K562 (cell line): Measurements from ENCODE around the gene PTPN11. TPM values are rescaled to one million over a fixed set of nuclear protein-coding genes. Genes with fewer than 3 reads are reported as not detected.

Experiments
- ATAC-seq: fragments of 200-7000 bp; cut with Tn5 transposase; 3 replicates; pipeline ENCODE4 v1.9.1; 2020; ENCODE audit warnings: moderate library complexity
- BruUV-seq: library from RNA; stranded (reverse); fragments of 400-500 nt; replicated peaks from 2 replicates; lab custom pipeline; 2021; lab: Mats Ljungman, UMichigan
- CTCF ChIA-PET: fragments of 300-600 bp; formaldehyde crosslinking; extraction: SDS; loops from one replicate; lab custom pipeline; 2021; ENCODE audit warnings: low intra/inter-chr PET ratio; lab: Yijun Ruan, JAX
- POLR2A ChIA-PET: fragments of 300-600, 350-650 bp; sonication (Branson Sonifier 250); formaldehyde crosslinking; extraction: SDS; loops from one replicate; lab custom pipeline; 2021; ENCODE audit warnings: antibody characterized with exemption, inconsistent platforms; lab: Yijun Ruan, JAX
- DNase-seq, 4 experiments: peaks; one replicate each; pipeline versions ENCODE4 v3.0.0 to v3.0.0-alpha.2; 2011 to 2018; ENCODE audit warnings: low spot score in 3 of 4, mixed read lengths in 3 of 4; ENCODE audit errors: extremely low read depth in 1 of 4
- FAIRE-seq: peaks from 2 replicates; lab custom pipeline; 2011; peaks lifted over from hg19 to GRCh38; lab: Jason Lieb, UNC
- H2AFZ ChIP-seq: 2 replicates; pipeline ENCODE4 v1.6.0; 2011; ENCODE audit warnings: low read depth, low read length, control low read depth, inconsistent platforms
- H3K27ac ChIP-seq: fragments of 200-600 bp; 3 replicates; pipeline ENCODE4 v1.8.0; 2011; ENCODE audit warnings: low read depth, mild to moderate bottlenecking, control low read depth, inconsistent platforms, low read length, moderate library complexity, mixed read lengths; ENCODE audit errors: extremely low read depth
- H3K27me3 ChIP-seq, 2 experiments: fragments of 300-600 bp in 1 of 2; 2 replicates in 1 of 2; 3 replicates in 1 of 2; pipeline versions ENCODE4 v1.6.0 to v1.8.0; 2011; ENCODE audit warnings: inconsistent platforms in 2 of 2, low read length in 2 of 2, mild to moderate bottlenecking in 1 of 2, mixed read lengths in 1 of 2, moderate library complexity in 1 of 2; ENCODE audit not compliant: control insufficient read depth in 2 of 2, insufficient read depth in 2 of 2
- H3K36me3 ChIP-seq: fragments of 300-600 bp; 3 replicates; pipeline ENCODE4 v1.8.0; 2011; ENCODE audit warnings: mild to moderate bottlenecking, low read length, inconsistent platforms; ENCODE audit not compliant: control insufficient read depth, insufficient read depth
- H3K4me1 ChIP-seq, 2 experiments: fragments of 200-600 bp in 1 of 2; replicated peaks in 1 of 2; 2 replicates in 1 of 2; 3 replicates in 1 of 2; pipeline versions ENCODE4 v1.5.1 to v1.8.0; 2011; ENCODE audit warnings: inconsistent platforms in 2 of 2, low read length in 2 of 2, mild to moderate bottlenecking in 1 of 2, mixed read lengths in 1 of 2, moderate library complexity in 1 of 2; ENCODE audit not compliant: control insufficient read depth in 2 of 2, insufficient read depth in 2 of 2
- H3K4me2 ChIP-seq: 2 replicates; pipeline ENCODE4 v1.6.1; 2011; ENCODE audit warnings: low read length, control low read depth, inconsistent platforms, mixed read lengths; ENCODE audit not compliant: insufficient read depth
- H3K4me3 ChIP-seq: fragments of 200-600 bp; sonication (generic), shearing (Covaris generic); 2 replicates; pipeline ENCODE4 v1.5.1; 2016; ENCODE audit warnings: control low read depth, inconsistent platforms
- H3K79me2 ChIP-seq: fragments of 200-600 bp; 3 replicates; pipeline ENCODE4 v1.8.0; 2011; ENCODE audit warnings: low read length, inconsistent platforms; ENCODE audit not compliant: control insufficient read depth, insufficient read depth
- H3K9ac ChIP-seq, 2 experiments: 2 replicates each; pipeline versions ENCODE4 v1.6.0 to v1.6.1; 2011; ENCODE audit warnings: low read depth in 2 of 2, low read length in 2 of 2, control low read depth in 1 of 2, inconsistent platforms in 1 of 2, mild to moderate bottlenecking in 1 of 2, mixed read lengths in 1 of 2; ENCODE audit not compliant: insufficient read depth in 1 of 2
- H3K9me1 ChIP-seq: one replicate; pipeline ENCODE4 v1.6.0; 2011; ENCODE audit warnings: inconsistent platforms, mild to moderate bottlenecking, low read length, moderate library complexity; ENCODE audit not compliant: control insufficient read depth, insufficient read depth
- H3K9me3 ChIP-seq: replicated peaks from 2 replicates; pipeline ENCODE4 v1.5.1; 2011; ENCODE audit warnings: low read depth, low read length, inconsistent platforms; ENCODE audit not compliant: control insufficient read depth, insufficient read depth
- H4K20me1 ChIP-seq: replicated peaks from 2 replicates; pipeline ENCODE4 v1.6.1; 2011; ENCODE audit warnings: low read length, inconsistent platforms, mixed read lengths; ENCODE audit not compliant: control insufficient read depth, insufficient read depth
- BCOR ChIP-seq: fragments of 450-650 bp; IDR thresholded peaks from 2 replicates; pipeline ENCODE4 v1.6.1; 2016
- BRCA1 ChIP-seq, 2 experiments: fragments of 450-650 bp in 1 of 2; sonication (generic) in 1 of 2; formaldehyde crosslinking in 1 of 2; IDR thresholded peaks; 2 replicates each; pipeline versions ENCODE4 v1.5.0 to v1.6.1; 2017 to 2020; ENCODE audit warnings: mild to moderate bottlenecking in 1 of 2, missing genetic modification reagents in 1 of 2
- DDX20 ChIP-seq: fragments of 450-650 bp; IDR thresholded peaks from 2 replicates; pipeline ENCODE4 v1.6.1; 2016; ENCODE audit warnings: missing genetic modification characterization, low read depth, mild to moderate bottlenecking, missing compliant biosample characterization, moderate library complexity
- HDAC8 ChIP-seq: fragments of 450-650 bp; IDR thresholded peaks from 2 replicates; pipeline ENCODE4 v1.6.1; 2016; ENCODE audit warnings: mild to moderate bottlenecking, missing genetic modification characterization, moderate library complexity, missing compliant biosample characterization
- HEY1 ChIP-seq: fragments of 250-450 bp; sonication (Bioruptor Pico); IDR thresholded peaks from 2 replicates; pipeline ENCODE4 v1.5.0; 2020; ENCODE audit warnings: mild to moderate bottlenecking, moderate library complexity, borderline replicate concordance
- ID3 ChIP-seq, 2 experiments: fragments of 250-450 bp in 1 of 2; fragments of 450-650 bp in 1 of 2; sonication (Bioruptor Pico) in 1 of 2; IDR thresholded peaks; 2 replicates each; pipeline versions ENCODE4 v1.6.1 to v1.8.0; 2016 to 2021; ENCODE audit warnings: mild to moderate bottlenecking in 2 of 2, moderate library complexity in 2 of 2, missing compliant biosample characterization in 1 of 2, missing genetic modification characterization in 1 of 2
- JUNB ChIP-seq: fragments of 450-650 bp; formaldehyde crosslinking; conservative IDR thresholded peaks from 2 replicates; pipeline ENCODE4 v1.4.0; 2020; ENCODE audit warnings: mild to moderate bottlenecking
- NFRKB ChIP-seq: fragments of 450-650 bp; IDR thresholded peaks from 2 replicates; pipeline ENCODE4 v1.6.1; 2016; ENCODE audit warnings: low read depth
- NKRF ChIP-seq: fragments of 450-650 bp; IDR thresholded peaks from 2 replicates; pipeline ENCODE4 v1.6.1; 2016; ENCODE audit warnings: borderline replicate concordance
- PCBP2 ChIP-seq: fragments of 200-400 bp; formaldehyde crosslinking; IDR thresholded peaks from 2 replicates; pipeline ENCODE4 v1.6.1; 2018; ENCODE audit warnings: low read length, low read depth, mild to moderate bottlenecking, moderate library complexity; ENCODE audit not compliant: poor library complexity, severe bottlenecking
- PHF8 ChIP-seq: fragments of 200-600 bp; sonication (generic); IDR thresholded peaks from 2 replicates; pipeline ENCODE4 v1.6.1; 2012; ENCODE audit warnings: mixed run types, mild to moderate bottlenecking, inconsistent platforms, low read length, moderate library complexity, borderline replicate concordance
- RBM17 ChIP-seq: fragments of 200-400 bp; formaldehyde crosslinking; IDR thresholded peaks from 2 replicates; pipeline ENCODE4 v1.6.1; 2017; ENCODE audit warnings: low read depth, mild to moderate bottlenecking, low read length, borderline replicate concordance
- SUPT5H ChIP-seq: fragments of 450-650 bp; IDR thresholded peaks from 2 replicates; pipeline ENCODE4 v1.6.1; 2016
- TAF1 ChIP-seq: IDR thresholded peaks from 2 replicates; pipeline ENCODE4 v1.6.1; 2011; ENCODE audit warnings: mild to moderate bottlenecking, low read length, moderate library complexity; ENCODE audit not compliant: insufficient read depth, control insufficient read depth, severe bottlenecking; ENCODE audit errors: extremely low read depth
- ZNF76 ChIP-seq: fragments of 250-450 bp; sonication (Bioruptor Pico); IDR thresholded peaks from 2 replicates; pipeline ENCODE4 v1.4.0; 2020; ENCODE audit warnings: mild to moderate bottlenecking, moderate library complexity, borderline replicate concordance
- WGBS: fragments of 100-300 bp; shearing (Covaris generic); methylation state at CpG from one replicate; pipeline ENCODE4 v1.1.6; 2016; ENCODE audit warnings: low coverage, mixed read lengths; ENCODE audit not compliant: insufficient coverage; ENCODE audit errors: missing lambda C conversion rate; 5-methylcytosine and 5-hydroxymethylcytosine counted together
- in situ Hi-C: fragments of 300-500 bp; cut with MboI; formaldehyde crosslinking; loops from 4 replicates; pipeline ENCODE4 v1.15.0; 2018; ENCODE audit warnings: inconsistent platforms, mixed read lengths
- intact Hi-C: fragments of 100-400 bp; cut with micrococcal nuclease; formaldehyde crosslinking; loops from 2 replicates; pipeline ENCODE4 v1.14.2; 2022
- polyA plus RNA-seq, 8 experiments: library from polyadenylated mRNA; depleted of rRNA in 4 of 8; stranded (reverse) in 5 of 8; unstranded in 3 of 8; fragments of >200 nt; fragmentation: Nextera tagmentation in 2 of 8; fragmentation: Illumina TruSeq in 1 of 8; extraction: Ambion mirVana in 2 of 8; extraction: Trizol in 1 of 8; gene quantifications; 2 replicates each; pipeline versions ENCODE4 v1.2.1 to v1.2.3, GENCODE V29; 2011 to 2014; ENCODE audit warnings: inconsistent platforms in 1 of 8, missing spikeins in 1 of 8
- total RNA-seq, 7 experiments: library from RNA; depleted of rRNA in 6 of 7; stranded (reverse); fragments of >200 nt in 6 of 7; fragmentation: Illumina TruSeq in 2 of 7; extraction: Trizol in 2 of 7; gene quantifications; 2 replicates each; pipeline versions ENCODE4 v1.2.1 to v1.2.3, GENCODE V29; 2011 to 2021; ENCODE audit warnings: low replicate concordance in 1 of 7

The PTPN11 gene
- total and polyA plus RNA-seq, 9 of the 15 experiments (the other 6 are each of a cell fraction or from before 2014, with no cell fraction given) = 22.5 to 126 (median 79.7) TPM

DNA sequence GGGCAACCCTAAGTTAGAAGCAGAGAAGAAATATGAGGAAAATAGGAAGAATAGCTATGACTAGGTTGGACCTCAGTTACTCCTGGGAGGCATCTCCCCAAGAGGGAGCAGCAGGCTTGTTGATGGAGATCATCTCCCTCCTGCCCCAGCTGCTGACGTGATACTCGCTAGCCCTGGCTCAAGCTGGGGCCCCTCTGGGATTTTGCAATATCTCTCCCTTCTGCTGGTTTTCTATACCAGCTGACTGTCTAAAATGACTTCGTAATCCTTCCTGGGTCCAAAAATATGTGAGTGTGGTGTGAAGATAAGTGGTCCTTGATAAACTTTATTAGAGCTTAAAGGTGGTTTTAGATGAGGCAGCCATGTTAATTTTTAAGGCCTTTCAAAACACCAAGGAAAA, 32.0 kb upstream of the PTPN11 start:
- H3K9me1 ChIP-seq = peaks cover 3% of the 10 kb centered on the region
- no peaks in the 10 kb centered on the region for H3K27me3 ChIP-seq
- ATAC-seq = peak; percentile 26
- no peaks in the 10 kb centered on the region for H3K9me3 ChIP-seq
- peak; percentile 34 to 78 (median 55) for DNase-seq
- FAIRE-seq = peak; percentile 73
- no peak overlapping the region for H3K4me3 ChIP-seq
- intact Hi-C loops = loop anchor here (1.0 to 10.0 kb wide), 7 partner anchors 46 to 562 kb away; partner anchors contain the start of genes ERP29 and TMEM116
- H3K27ac ChIP-seq = peak overlapping the region; percentile 49
- peak overlapping the region; percentile 68 for H3K4me2 ChIP-seq
- 10% methylated on average over 3 of the region's 3 CpGs for WGBS
- H3K79me2 ChIP-seq = peaks cover 4% of the 10 kb centered on the region
- peak overlapping the region in 1 of 2 experiments; percentile 63; a peak in 3 of 4 replicates for H3K9ac ChIP-seq
- CTCF ChIA-PET = interaction anchor here (1.0 to 2.1 kb wide), 2 partner anchors 92 to 189 kb away, joined by 3 to 15 read pairs; no protein-coding TSS in a partner anchor
- H3K4me1 ChIP-seq = peaks cover 17 to 18% of the 10 kb centered on the region in 2 experiments
- in situ Hi-C loops = loop anchor here (5.0 kb wide), 1 partner anchor 189 kb away; no protein-coding TSS in a partner anchor
- no peaks in the 10 kb centered on the region for H4K20me1 ChIP-seq
- no peaks in the 10 kb centered on the region for H3K36me3 ChIP-seq
- POLR2A ChIA-PET = interaction anchor here (0.6 to 2.0 kb wide), 12 partner anchors 9 to 231 kb away, joined by 3 to 8 read pairs (median 3); no protein-coding TSS in a partner anchor
- no TSS peak for BruUV-seq
- H2AFZ ChIP-seq = peak overlapping the region; percentile 71
- TF ChIP-seq DDX20 (no peak), HDAC8 (tag) (no peak), RBM17 (no peak), ID3 (CRISPR knock-in tag; IDR thresholded peaks at IDR 0.05) (no peak), ID3 (tag; IDR thresholded peaks at IDR 0.05) (no peak), NFRKB (no peak), PCBP2 (no peak), JUNB (CRISPR knock-in tag) (no peak), SUPT5H (no peak), PHF8 (no peak), BRCA1 (IDR thresholded peaks at IDR 0.05) (no peak), BRCA1 (CRISPR knock-in tag; IDR thresholded peaks at IDR 0.05) (no peak), TAF1 (no peak), ZNF76 (CRISPR knock-in tag) (no peak), BCOR (no peak), NKRF (no peak), HEY1 (CRISPR knock-in tag) (no peak)
